Hepatocyte (in vitro differentiated cells): ENCODE measurements around the gene TMEM245. TPM values are rescaled to one million over a fixed set of nuclear protein-coding genes. Genes with fewer than 3 reads are reported as not detected.
"Not testable (repeated sequence)": the region's sequence is repeated elsewhere in the genome, so short reads cannot be mapped to it uniquely, and the experiment has no call there.

Experiments used
- DNase-seq: peaks from one replicate; pipeline ENCODE4 v3.0.0-alpha.2; 2016; ENCODE audit warnings: low spot score
- H2AFZ ChIP-seq: fragments of 200-600 bp; sonication (generic); 2 replicates; pipeline ENCODE4 v1.6.0; 2016; ENCODE audit warnings: antibody characterized with exemption, mild to moderate bottlenecking
- H3K27ac ChIP-seq: fragments of 200-600 bp; sonication (generic); 2 replicates; pipeline ENCODE4 v1.5.1; 2016; ENCODE audit warnings: mild to moderate bottlenecking
- H3K27me3 ChIP-seq: fragments of 200-600 bp; sonication (generic); 2 replicates; pipeline ENCODE4 v1.6.1; 2016
- H3K36me3 ChIP-seq: fragments of 200-600 bp; sonication (generic); replicated peaks from 2 replicates; pipeline ENCODE4 v1.5.1; 2016; ENCODE audit warnings: low read depth; ENCODE audit not compliant: insufficient read depth
- H3K4me1 ChIP-seq: fragments of 200-600 bp; sonication (generic); 2 replicates; pipeline ENCODE4 v1.5.1; 2016; ENCODE audit warnings: mild to moderate bottlenecking, moderate library complexity; ENCODE audit not compliant: insufficient read depth
- H3K4me2 ChIP-seq: fragments of 200-600 bp; sonication (generic); 2 replicates; pipeline ENCODE4 v1.6.0; 2016
- H3K4me3 ChIP-seq: fragments of 200-600 bp; sonication (generic); 2 replicates; pipeline ENCODE4 v1.5.1; 2016; ENCODE audit warnings: mild to moderate bottlenecking
- H3K79me2 ChIP-seq: fragments of 200-600 bp; sonication (generic); 2 replicates; pipeline ENCODE4 v1.6.0; 2017; ENCODE audit warnings: mild to moderate bottlenecking
- H3K9me2 ChIP-seq: fragments of 200-600 bp; sonication (generic); replicated peaks from 2 replicates; pipeline ENCODE4 v1.6.0; 2017; ENCODE audit warnings: mild to moderate bottlenecking; ENCODE audit not compliant: insufficient read depth
- H3K9me3 ChIP-seq: fragments of 200-600 bp; sonication (generic); 2 replicates; pipeline ENCODE4 v1.5.1; 2016; ENCODE audit warnings: low read depth, mild to moderate bottlenecking
- H4K20me1 ChIP-seq: fragments of 200-600 bp; sonication (generic); 2 replicates; pipeline ENCODE4 v1.6.0; 2016; ENCODE audit warnings: mild to moderate bottlenecking; ENCODE audit not compliant: insufficient read depth, poor library complexity, severe bottlenecking
- CTCF ChIP-seq: fragments of 200-600 bp; sonication (generic); IDR thresholded peaks from 2 replicates; pipeline ENCODE4 v1.5.1; 2016; ENCODE audit warnings: antibody characterized with exemption, mild to moderate bottlenecking; ENCODE audit not compliant: poor library complexity
- EZH2 ChIP-seq: fragments of 200-600 bp; sonication (generic); IDR thresholded peaks from 2 replicates; pipeline ENCODE4 v1.6.1; 2016; ENCODE audit warnings: antibody characterized with exemption, mild to moderate bottlenecking, borderline replicate concordance
- EZH2phosphoT487 ChIP-seq: fragments of 200-600 bp; sonication (generic); IDR thresholded peaks from one replicate; pipeline ENCODE4 v1.6.1; 2018; ENCODE audit warnings: antibody characterized with exemption, mild to moderate bottlenecking, low read depth, moderate library complexity; ENCODE audit not compliant: unreplicated experiment, severe bottlenecking
- WGBS: methylation state at CpG from one replicate; pipeline ENCODE4 v1.1.6; 2016; ENCODE audit warnings: low lambda C conversion rate; ENCODE audit errors: missing lambda C conversion rate; 5-methylcytosine and 5-hydroxymethylcytosine counted together
- polyA plus RNA-seq: library from polyadenylated mRNA; unstranded; fragments of >200 nt; fragmentation: Nextera tagmentation; extraction: Ambion mirVana; gene quantifications from 2 replicates; pipeline ENCODE4 v1.2.1, GENCODE V29; 2016
- total RNA-seq: library from RNA; depleted of rRNA; stranded (reverse); fragments of >200 nt; gene quantifications from 2 replicates; pipeline ENCODE4 v1.2.3, GENCODE V29; 2014

TMEM245 gene
- total and polyA plus RNA-seq, 2 experiments from 2014 or later = 63.5 to 122 TPM

DNA sequence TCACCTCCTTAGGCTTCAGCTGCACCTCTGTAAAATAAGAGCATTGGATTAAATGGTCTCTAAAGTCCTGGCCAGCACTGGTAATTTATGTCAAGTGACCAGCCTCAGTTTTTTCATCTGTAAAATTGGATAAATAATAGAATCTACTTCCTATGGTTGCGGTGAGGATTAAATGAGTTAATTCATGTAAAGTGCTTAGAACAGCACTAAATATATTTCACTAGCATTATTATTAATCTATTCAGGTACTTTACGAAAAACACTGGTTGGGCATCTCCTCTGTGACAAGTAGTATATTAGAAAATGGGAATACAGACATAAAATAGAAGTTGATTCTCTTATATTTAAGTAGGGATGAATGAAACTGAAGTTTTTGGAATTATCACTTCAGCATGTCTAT, 13.8 kb upstream of the TMEM245 start:
- Histone ChIP-seq H3K4me1 (peaks cover 6% of the 10 kb centered on the region), H4K20me1 (no peaks in the 10 kb centered on the region), H3K27me3 (no peaks in the 10 kb centered on the region), H3K9me3 (no peaks in the 10 kb centered on the region), H3K4me2 (no peak overlapping the region), H3K27ac (no peak overlapping the region), H3K9me2 (no peaks in the 10 kb centered on the region), H2AFZ (no peak overlapping the region), H3K36me3 (no peaks in the 10 kb centered on the region), H3K4me3 (no peak overlapping the region), H3K79me2 (no peaks in the 10 kb centered on the region)
- DNase-seq = no peak
- 93% methylated on average over 2 of the region's 2 CpGs for WGBS
- no peak for TF ChIP-seq EZH2
- TF ChIP-seq CTCF = no peak
- no peak for TF ChIP-seq EZH2phosphoT487

DNA sequence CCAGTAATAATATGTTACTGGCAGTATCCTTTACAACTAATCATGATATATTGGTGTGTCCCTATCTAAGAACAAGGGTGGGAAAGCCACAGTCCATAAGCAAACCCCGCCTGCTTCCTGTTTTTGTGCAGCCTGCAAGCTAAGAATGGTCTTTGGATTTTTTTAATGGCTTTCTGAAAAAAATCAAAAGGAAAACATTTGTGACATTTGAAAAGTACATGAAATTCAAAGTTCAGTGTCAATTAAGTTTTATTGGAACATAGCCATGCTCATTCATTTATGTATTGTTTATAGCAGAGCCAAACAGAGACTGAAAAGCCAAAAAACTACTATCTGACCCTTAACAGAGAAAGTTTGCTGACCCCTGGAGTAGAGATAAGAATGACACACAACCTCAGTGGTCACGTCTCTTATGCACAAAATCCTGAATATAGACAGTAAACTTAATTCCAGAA, 12.8 kb upstream of the TMEM245 start:
- no peaks in the 10 kb centered on the region for H4K20me1 ChIP-seq
- H3K9me3 ChIP-seq = no peaks in the 10 kb centered on the region
- H3K4me3 ChIP-seq = no peak overlapping the region
- no peaks in the 10 kb centered on the region for H3K79me2 ChIP-seq
- H3K36me3 ChIP-seq = no peaks in the 10 kb centered on the region
- no peak for DNase-seq
- TF ChIP-seq CTCF = no peak
- no peak for TF ChIP-seq EZH2phosphoT487
- no peak for TF ChIP-seq EZH2
- H3K9me2 ChIP-seq = no peaks in the 10 kb centered on the region
- H3K27me3 ChIP-seq = no peaks in the 10 kb centered on the region
- peaks cover 6% of the 10 kb centered on the region for H3K4me1 ChIP-seq
- no peak overlapping the region for H3K27ac ChIP-seq
- H2AFZ ChIP-seq = no peak overlapping the region
- WGBS = 38% methylated on average over 2 of the region's 2 CpGs
- H3K4me2 ChIP-seq = peak overlapping the region; percentile 5

DNA sequence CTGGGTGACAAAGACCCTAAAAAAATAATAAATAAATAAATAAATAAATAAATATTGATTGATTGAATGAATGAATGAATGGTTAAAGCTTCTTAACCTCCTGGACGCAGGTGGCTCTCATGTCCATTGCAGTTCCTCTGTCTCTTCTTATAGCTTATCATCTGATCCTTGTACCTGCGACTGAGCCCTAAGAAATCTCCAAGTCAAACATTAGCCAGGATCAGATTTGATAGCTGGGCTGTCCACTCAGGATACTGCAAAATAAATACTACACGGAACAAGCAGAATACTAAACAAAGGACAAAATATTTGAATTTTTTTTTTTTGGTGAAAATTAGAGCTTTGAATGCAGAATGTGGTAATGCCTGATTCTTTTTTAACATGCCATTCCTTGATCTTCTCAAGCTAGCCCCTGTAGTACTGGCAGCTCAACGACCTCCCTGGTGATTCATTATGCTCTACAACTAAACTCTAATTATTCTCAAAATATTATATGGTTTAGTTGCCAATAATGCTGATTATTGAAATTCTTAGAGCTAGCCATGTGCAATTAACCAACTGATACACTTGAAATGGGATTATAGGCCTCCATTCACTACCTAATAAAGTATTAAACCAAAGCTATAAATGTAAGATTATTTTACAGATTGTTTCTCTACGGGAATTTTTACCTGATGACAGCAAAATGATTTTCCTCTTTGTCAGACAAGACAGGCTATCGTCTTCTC, 9.9 kb upstream of the TMEM245 start:
- no peak overlapping the region for H3K4me2 ChIP-seq
- 60% methylated on average over 6 of the region's 6 CpGs for WGBS

DNA sequence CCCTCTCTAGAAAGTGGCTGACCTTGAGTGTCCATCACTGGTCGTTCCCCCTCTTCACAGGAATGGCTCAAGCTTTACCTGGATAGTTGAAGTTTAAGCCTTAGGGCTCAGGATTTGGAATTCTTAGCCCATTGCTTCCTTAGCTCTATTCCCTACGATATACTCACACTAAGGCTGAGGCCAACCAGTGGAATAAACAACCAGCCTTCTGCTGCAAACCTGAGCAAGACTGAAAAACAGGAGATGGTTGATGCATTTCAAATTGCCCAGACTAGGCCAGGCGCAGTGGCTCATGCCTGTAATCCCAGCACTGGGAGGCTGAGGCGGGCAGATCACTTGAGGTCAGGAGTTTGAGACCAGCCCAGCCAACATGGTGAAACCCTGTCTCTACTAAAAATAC, 6.9 kb upstream of the TMEM245 start:
- H3K27me3 ChIP-seq, H3K9me3 ChIP-seq, H3K36me3 ChIP-seq, H3K4me2 ChIP-seq, H3K27ac ChIP-seq, H3K79me2 ChIP-seq, H3K4me1 ChIP-seq, H3K9me2 ChIP-seq, H4K20me1 ChIP-seq, H2AFZ ChIP-seq, DNase-seq, H3K4me3 ChIP-seq: not testable (repeated sequence)
- 85% methylated on average over 4 of the region's 4 CpGs for WGBS

More for the DNA sequence above, 9.9 kb upstream of the TMEM245 start:
- DNase-seq = peak; percentile 41
- Histone ChIP-seq H3K27ac (no peak overlapping the region), H3K4me1 (peaks cover 6% of the 10 kb centered on the region), H3K79me2 (no peaks in the 10 kb centered on the region), H3K36me3 (no peaks in the 10 kb centered on the region), H3K9me3 (no peaks in the 10 kb centered on the region), H3K9me2 (no peaks in the 10 kb centered on the region), H4K20me1 (no peaks in the 10 kb centered on the region), H3K4me3 (no peak overlapping the region), H3K27me3 (no peaks in the 10 kb centered on the region), H2AFZ (no peak overlapping the region)
- no peak for TF ChIP-seq CTCF
- TF ChIP-seq EZH2phosphoT487 = no peak
- no peak for TF ChIP-seq EZH2
